H9 (cell line): ENCODE data around the gene AFDN. TPM values are rescaled to one million over a fixed set of nuclear protein-coding genes. Genes with fewer than 3 reads are reported as not detected.
A peak's percentile ranks its signal among the peaks of the same experiment; 100 is the strongest.

Experiments used
- DNase-seq: peaks from one replicate; pipeline ENCODE4 v3.0.0-alpha.2; 2017
- H2AFZ ChIP-seq: one replicate; pipeline ENCODE4 v1.6.1; 2013; ENCODE audit warnings: mild to moderate bottlenecking, low read length, control low read depth, moderate library complexity
- H2AK5ac ChIP-seq: 2 replicates; pipeline ENCODE4 v1.6.1; 2013; ENCODE audit warnings: low read length, control low read depth, mixed read lengths; ENCODE audit not compliant: insufficient read length
- H2BK120ac ChIP-seq: one replicate; pipeline ENCODE4 v1.6.1; 2013; ENCODE audit warnings: low read depth, mild to moderate bottlenecking, low read length, control low read depth, inconsistent platforms; ENCODE audit not compliant: poor library complexity, severe bottlenecking
- H2BK12ac ChIP-seq: 2 replicates; pipeline ENCODE4 v1.6.1; 2013; ENCODE audit warnings: low read length, control low read depth, mixed read lengths, low read depth; ENCODE audit not compliant: insufficient read length
- H2BK15ac ChIP-seq: 2 replicates; pipeline ENCODE4 v1.6.1; 2013; ENCODE audit warnings: low read depth, low read length, control low read depth
- H2BK20ac ChIP-seq: one replicate; pipeline ENCODE4 v1.6.1; 2013; ENCODE audit warnings: low read depth, mild to moderate bottlenecking, low read length, control low read depth, inconsistent platforms; ENCODE audit not compliant: poor library complexity, severe bottlenecking
- H2BK5ac ChIP-seq: 2 replicates; pipeline ENCODE4 v1.6.1; 2013; ENCODE audit warnings: low read length, control low read depth, mixed read lengths; ENCODE audit not compliant: insufficient read length
- H3K14ac ChIP-seq: 2 replicates; pipeline ENCODE4 v1.6.1; 2013; ENCODE audit warnings: low read length, control low read depth; ENCODE audit not compliant: insufficient read depth
- H3K18ac ChIP-seq: 2 replicates; pipeline ENCODE4 v1.6.1; 2013; ENCODE audit warnings: low read depth, mild to moderate bottlenecking, mixed read lengths, low read length, control low read depth; ENCODE audit not compliant: insufficient read length
- H3K23ac ChIP-seq: 2 replicates; pipeline ENCODE4 v1.6.1; 2013; ENCODE audit warnings: low read length, control low read depth, mixed read lengths, low read depth; ENCODE audit not compliant: insufficient read length
- H3K23me2 ChIP-seq: 2 replicates; pipeline ENCODE4 v1.6.1; 2013; ENCODE audit warnings: low read depth, mild to moderate bottlenecking, mixed read lengths, low read length, control low read depth; ENCODE audit not compliant: insufficient read length, poor library complexity, severe bottlenecking
- H3K27ac ChIP-seq: 2 replicates; pipeline ENCODE4 v1.5.1; 2013; ENCODE audit warnings: low read length, control low read depth, mixed read lengths, low read depth; ENCODE audit not compliant: insufficient read length
- H3K27me3 ChIP-seq: 2 replicates; pipeline ENCODE4 v1.6.1; 2013; ENCODE audit warnings: low read length, control low read depth, inconsistent platforms; ENCODE audit not compliant: insufficient read depth
- H3K4ac ChIP-seq: 2 replicates; pipeline ENCODE4 v1.6.1; 2013; ENCODE audit warnings: low read depth, mild to moderate bottlenecking, control low read depth, inconsistent platforms, low read length, moderate library complexity
- H3K4me1 ChIP-seq: 2 replicates; pipeline ENCODE4 v1.6.1; 2013; ENCODE audit warnings: low read length, control low read depth, inconsistent platforms; ENCODE audit not compliant: insufficient read depth
- H3K4me2 ChIP-seq: 2 replicates; pipeline ENCODE4 v1.6.1; 2013; ENCODE audit warnings: low read length, control low read depth, mixed read lengths; ENCODE audit not compliant: insufficient read length, insufficient read depth
- H3K56ac ChIP-seq: 2 replicates; pipeline ENCODE4 v1.6.1; 2013; ENCODE audit warnings: low read depth, mild to moderate bottlenecking, mixed read lengths, low read length, control low read depth; ENCODE audit not compliant: insufficient read length
- H3K79me1 ChIP-seq: 2 replicates; pipeline ENCODE4 v1.6.1; 2013; ENCODE audit warnings: low read depth, mild to moderate bottlenecking, moderate library complexity, low read length, control low read depth, inconsistent platforms; ENCODE audit not compliant: insufficient read depth, poor library complexity, severe bottlenecking
- H3K79me2 ChIP-seq: 2 replicates; pipeline ENCODE4 v1.6.1; 2013; ENCODE audit warnings: low read length, control low read depth, inconsistent platforms; ENCODE audit not compliant: insufficient read depth
- H3K9ac ChIP-seq: 2 replicates; pipeline ENCODE4 v1.6.1; 2013; ENCODE audit warnings: low read length, control low read depth, mixed read lengths; ENCODE audit not compliant: insufficient read length; ENCODE audit errors: extremely low read depth
- H3K9me3 ChIP-seq: one replicate; pipeline ENCODE4 v1.6.1; 2013; ENCODE audit warnings: low read depth, low read length, inconsistent platforms; ENCODE audit not compliant: control insufficient read depth
- H3T11ph ChIP-seq: one replicate; pipeline ENCODE4 v1.6.1; 2013; ENCODE audit warnings: mild to moderate bottlenecking, low read length, control low read depth, inconsistent platforms
- H4K20me1 ChIP-seq: one replicate; pipeline ENCODE4 v1.6.1; 2013; ENCODE audit not compliant: control insufficient read depth, insufficient read length, insufficient read depth
- H4K5ac ChIP-seq: 2 replicates; pipeline ENCODE4 v1.6.1; 2013; ENCODE audit warnings: low read depth, mild to moderate bottlenecking, mixed read lengths, low read length, control low read depth; ENCODE audit not compliant: insufficient read length
- H4K8ac ChIP-seq: replicated peaks from 2 replicates; pipeline ENCODE4 v1.6.1; 2013; ENCODE audit warnings: low read length, control low read depth, mixed read lengths, low read depth; ENCODE audit not compliant: insufficient read length
- H4K91ac ChIP-seq: 2 replicates; pipeline ENCODE4 v1.6.1; 2013; ENCODE audit warnings: low read depth, mild to moderate bottlenecking, moderate library complexity, mixed read lengths, low read length, control low read depth; ENCODE audit not compliant: insufficient read length
- H3K27ac Mint-ChIP-seq, 3 experiments: 2 replicates in 2 of 3; 3 replicates in 1 of 3; pipeline ENCODE4 v1.8.0; 2020 to 2021; ENCODE audit warnings: mixed read lengths in 3 of 3, mild to moderate bottlenecking in 1 of 3, moderate library complexity in 1 of 3
- H3K27me3 Mint-ChIP-seq: 2 replicates; pipeline ENCODE4 v1.8.0; 2021; ENCODE audit warnings: low read depth, mild to moderate bottlenecking, moderate library complexity, mixed read lengths
- H3K36me3 Mint-ChIP-seq, 3 experiments: 2 replicates in 2 of 3; 3 replicates in 1 of 3; pipeline ENCODE4 v1.8.0; 2020 to 2021; ENCODE audit warnings: low read depth in 3 of 3, mixed read lengths in 3 of 3; ENCODE audit not compliant: insufficient read depth in 1 of 3
- H3K4me1 Mint-ChIP-seq, 2 experiments: 2 replicates each; pipeline ENCODE4 v1.8.0; 2020; ENCODE audit warnings: mixed read lengths in 2 of 2
- H3K4me3 Mint-ChIP-seq, 2 experiments: 2 replicates in 1 of 2; 3 replicates in 1 of 2; pipeline ENCODE4 v1.8.0; 2020 to 2021; ENCODE audit warnings: mild to moderate bottlenecking in 2 of 2, mixed read lengths in 2 of 2, moderate library complexity in 1 of 2
- H3K9me3 Mint-ChIP-seq, 2 experiments: 2 replicates in 1 of 2; 3 replicates in 1 of 2; pipeline ENCODE4 v1.8.0; 2020; ENCODE audit warnings: mild to moderate bottlenecking in 2 of 2, mixed read lengths in 2 of 2, moderate library complexity in 1 of 2
- WGBS: extraction: QIAGEN DNeasy Blood & Tissue Kit; methylation state at CpG from one replicate; pipeline ENCODE4 v1.1.7; 2013; ENCODE audit warnings: missing lambda C conversion rate, low lambda C conversion rate, mixed read lengths; ENCODE audit not compliant: insufficient read length; ENCODE audit errors: extremely low coverage; 5-methylcytosine and 5-hydroxymethylcytosine counted together
- total RNA-seq: library from RNA; stranded (reverse); gene quantifications from 2 replicates; pipeline ENCODE4 v1.2.1, GENCODE V29; 2021
- TF ChIP-seq, protein P1 (sequence below): fragments of 200-600 bp; sonication (generic); conservative IDR thresholded peaks from 3 replicates; pipeline ENCODE4 v1.8.0; 2021; ENCODE audit warnings: antibody characterized with exemption, mild to moderate bottlenecking

The AFDN gene
- total RNA-seq, 1 experiment from 2014 or later, result 157 TPM

- no peak overlapping the region for H3K56ac ChIP-seq
- Mint-ChIP-seq H3K4me1 (no peaks in the 10 kb centered on the region; a peak in 2 of 4 replicates), H3K9me3 (no peaks in the 10 kb centered on the region), H3K36me3 (peaks cover 0 to 48% (median 45%) of the 10 kb centered on the region in 3 experiments; a peak in 6 of 7 replicates), H3K4me3 (no peak overlapping the region), H3K27ac (0 out of 7 replicates have a peak overlapping the region, but pooled peaks of 2 of the 3 experiments have one; percentile 22 to 39), H3K27me3 (no peaks in the 10 kb centered on the region)
- TF ChIP-seq, protein P1, sequence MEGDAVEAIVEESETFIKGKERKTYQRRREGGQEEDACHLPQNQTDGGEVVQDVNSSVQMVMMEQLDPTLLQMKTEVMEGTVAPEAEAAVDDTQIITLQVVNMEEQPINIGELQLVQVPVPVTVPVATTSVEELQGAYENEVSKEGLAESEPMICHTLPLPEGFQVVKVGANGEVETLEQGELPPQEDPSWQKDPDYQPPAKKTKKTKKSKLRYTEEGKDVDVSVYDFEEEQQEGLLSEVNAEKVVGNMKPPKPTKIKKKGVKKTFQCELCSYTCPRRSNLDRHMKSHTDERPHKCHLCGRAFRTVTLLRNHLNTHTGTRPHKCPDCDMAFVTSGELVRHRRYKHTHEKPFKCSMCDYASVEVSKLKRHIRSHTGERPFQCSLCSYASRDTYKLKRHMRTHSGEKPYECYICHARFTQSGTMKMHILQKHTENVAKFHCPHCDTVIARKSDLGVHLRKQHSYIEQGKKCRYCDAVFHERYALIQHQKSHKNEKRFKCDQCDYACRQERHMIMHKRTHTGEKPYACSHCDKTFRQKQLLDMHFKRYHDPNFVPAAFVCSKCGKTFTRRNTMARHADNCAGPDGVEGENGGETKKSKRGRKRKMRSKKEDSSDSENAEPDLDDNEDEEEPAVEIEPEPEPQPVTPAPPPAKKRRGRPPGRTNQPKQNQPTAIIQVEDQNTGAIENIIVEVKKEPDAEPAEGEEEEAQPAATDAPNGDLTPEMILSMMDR, result no peak
- H2BK12ac ChIP-seq, result no peak overlapping the region
- no peak overlapping the region for H3K18ac ChIP-seq
- no peak overlapping the region for H3K4ac ChIP-seq
- no peak overlapping the region for H3K27ac ChIP-seq
- no peaks in the 10 kb centered on the region for H3K23me2 ChIP-seq
- no peak overlapping the region for H4K91ac ChIP-seq
- no peak overlapping the region for H4K8ac ChIP-seq
- H3K27me3 ChIP-seq, result no peaks in the 10 kb centered on the region
- WGBS, result no CpG with 5 or more reads among the region's 4 CpGs
- H3K79me2 ChIP-seq, result no peaks in the 10 kb centered on the region
- H3K9ac ChIP-seq, result no peak overlapping the region
- no peak overlapping the region for H2BK120ac ChIP-seq
- no peak overlapping the region for H3T11ph ChIP-seq
- H3K9me3 ChIP-seq, result no peaks in the 10 kb centered on the region
- no peak overlapping the region for H4K5ac ChIP-seq
- no peak overlapping the region for H2BK15ac ChIP-seq
- H2AK5ac ChIP-seq, result no peak overlapping the region
- no peak overlapping the region for H3K23ac ChIP-seq
- H2BK20ac ChIP-seq, result no peak overlapping the region
- H3K79me1 ChIP-seq, result no peaks in the 10 kb centered on the region
- H3K4me1 ChIP-seq, result 0 out of 2 replicates have a peak, but pooled peaks cover 2% of the 10 kb centered on the region
- no peak overlapping the region for H3K4me2 ChIP-seq
- no peak overlapping the region for H2BK5ac ChIP-seq
- no peak overlapping the region for H3K14ac ChIP-seq
- no peak overlapping the region for H2AFZ ChIP-seq
- DNase-seq, result no peak
- H4K20me1 ChIP-seq, result no peaks in the 10 kb centered on the region
These were observed 69.9 kb downstream of the AFDN start for GRCh38 chr6:167896648-167897047.
